Lower lobe of right lung (tissue), 2 donors: Measurements from ENCODE around the gene DLX4. TPM values are rescaled to one million over a fixed set of nuclear protein-coding genes. Genes with fewer than 3 reads are reported as not detected.
A peak's percentile ranks its signal among the peaks of the same experiment; 100 is the strongest.

ENCODE experiments used
- ATAC-seq, 2 donors: fragments of 200-7000 bp; cut with Tn5 transposase; one replicate each; pipeline ENCODE4 v1.9.1; 2020 to 2022; ENCODE audit warnings: mild to moderate bottlenecking in 2 of 2, moderate library complexity in 2 of 2
- DNase-seq: peaks from one replicate; pipeline ENCODE4 v3.0.0-alpha.2; 2020
- H3K27ac ChIP-seq: fragments of 200-600 bp; one replicate; pipeline ENCODE4 v1.8.0; 2022
- H3K27me3 ChIP-seq: fragments of 200-600 bp; one replicate; pipeline ENCODE4 v1.8.0; 2022; ENCODE audit warnings: low read depth
- H3K36me3 ChIP-seq: fragments of 200-600 bp; one replicate; pipeline ENCODE4 v1.8.0; 2022; ENCODE audit warnings: mild to moderate bottlenecking
- H3K4me1 ChIP-seq: fragments of 200-600 bp; one replicate; pipeline ENCODE4 v1.8.0; 2022
- H3K4me3 ChIP-seq: fragments of 200-600 bp; one replicate; pipeline ENCODE4 v1.8.0; 2022; ENCODE audit warnings: mild to moderate bottlenecking
- H3K9me3 ChIP-seq: fragments of 200-600 bp; one replicate; pipeline ENCODE4 v1.8.0; 2022
- CTCF ChIP-seq: fragments of 200-600 bp; IDR thresholded peaks from one replicate; pipeline ENCODE4 v1.8.0; 2022; ENCODE audit warnings: antibody characterized with exemption, mild to moderate bottlenecking
- intact Hi-C: fragments of 100-400 bp; cut with DNase I; formaldehyde crosslinking; loops from one replicate; pipeline ENCODE4 v1.11.0; 2022
- total RNA-seq: library from RNA; stranded (reverse); fragmentation: NEBNext Ultra II Directional; extraction: Animal tissue kit (Norgen Biotek cat#: 25700); gene quantifications from one replicate; pipeline ENCODE4 v1.2.1, GENCODE V29; 2021
- donor health status: DM: no; HTN: yes; CAD: no; lungs with severe emphysema.

The DLX4 gene
- total RNA-seq, 1 donor from 2014 or later, result 3.0 TPM

- Histone ChIP-seq H3K4me3 (peak overlapping the region; percentile 51), H3K4me1 (peaks cover 45% of the 10 kb centered on the region), H3K27me3 (peaks cover 91% of the 10 kb centered on the region), H3K9me3 (no peaks in the 10 kb centered on the region), H3K36me3 (no peaks in the 10 kb centered on the region), H3K27ac (no peak overlapping the region)
- peak; percentile 99 for TF ChIP-seq CTCF
- intact Hi-C loops, result loop anchor here (5.0 kb wide), 1 partner anchor 134 kb away; no protein-coding TSS in a partner anchor
- peak; percentile 77 for DNase-seq
- peak; percentile 60 to 72 for ATAC-seq
Observed at GRCh38 chr17:49996495-49997300, 27.7 kb downstream of the DLX4 start.

GRCh38 chr17:49997301-49997650, 28.3 kb downstream of the DLX4 start:
- H3K36me3 ChIP-seq, result no peaks in the 10 kb centered on the region
- no peak for TF ChIP-seq CTCF
- H3K27ac ChIP-seq, result no peak overlapping the region
- no peak for DNase-seq
- peak overlapping the region; percentile 51 for H3K4me3 ChIP-seq
- intact Hi-C loops, result loop anchor here (5.0 kb wide), 1 partner anchor 135 kb away; no protein-coding TSS in a partner anchor
- H3K27me3 ChIP-seq, result peaks cover 90% of the 10 kb centered on the region
- ATAC-seq, result no peak
- peaks cover 45% of the 10 kb centered on the region for H3K4me1 ChIP-seq
- no peaks in the 10 kb centered on the region for H3K9me3 ChIP-seq

GRCh38 chr17:49997773-49998703, 29.0 kb downstream of the DLX4 start:
- peaks cover 43% of the 10 kb centered on the region for H3K4me1 ChIP-seq
- H3K27ac ChIP-seq, result no peak overlapping the region
- peak; percentile 99 for TF ChIP-seq CTCF
- no peaks in the 10 kb centered on the region for H3K9me3 ChIP-seq
- DNase-seq, result peak; percentile 79
- H3K4me3 ChIP-seq, result no peak overlapping the region
- peaks cover 82% of the 10 kb centered on the region for H3K27me3 ChIP-seq
- intact Hi-C loops, result loop anchor here (5.0 kb wide), 1 partner anchor 136 kb away; no protein-coding TSS in a partner anchor
- ATAC-seq, result peak; percentile 80 to 87
- no peaks in the 10 kb centered on the region for H3K36me3 ChIP-seq

GRCh38 chr17:49998836-49999511, 30.0 kb downstream of the DLX4 start:
- no peak for TF ChIP-seq CTCF
- DNase-seq (no peak), ATAC-seq (no peak)
- no peaks in the 10 kb centered on the region for H3K9me3 ChIP-seq
- intact Hi-C loops, result loop anchor here (5.0 kb wide), 1 partner anchor 137 kb away; no protein-coding TSS in a partner anchor
- no peaks in the 10 kb centered on the region for H3K36me3 ChIP-seq
- peaks cover 36% of the 10 kb centered on the region for H3K4me1 ChIP-seq
- peaks cover 73% of the 10 kb centered on the region for H3K27me3 ChIP-seq
- no peak overlapping the region for H3K4me3 ChIP-seq
- H3K27ac ChIP-seq, result no peak overlapping the region

GRCh38 chr17:50003911-50004310, 34.9 kb downstream of the DLX4 start:
- H3K27ac ChIP-seq, result no peak overlapping the region
- H3K27me3 ChIP-seq, result peaks cover 28% of the 10 kb centered on the region
- no peak for DNase-seq
- no peak for TF ChIP-seq CTCF
- H3K4me3 ChIP-seq, result no peak overlapping the region
- no peaks in the 10 kb centered on the region for H3K36me3 ChIP-seq
- no peaks in the 10 kb centered on the region for H3K4me1 ChIP-seq
- ATAC-seq, result no peak
- intact Hi-C loops, result no loop called here
- no peaks in the 10 kb centered on the region for H3K9me3 ChIP-seq
